Measurements from ENCODE around the gene CRACDL. TPM values are rescaled to one million over a fixed set of nuclear protein-coding genes. Genes with fewer than 3 reads are reported as not detected.

The CRACDL gene
- total RNA-seq, 2 experiments from 2014 or later = 0.36 to 1.5 TPM

GRCh38 chr2:98806236-98806697, 129.8 kb downstream of the CRACDL start:
- ChIA-PET POLR2A (interaction anchor here (1.0 to 1.9 kb wide), 3 partner anchors 16 to 76 kb away, joined by 3 to 6 read pairs (median 5); partner anchors contain the start of gene MGAT4A), CTCF (interaction anchor here (1.2 to 1.8 kb wide), 2 partner anchors 35 to 150 kb away, joined by 3 to 8 read pairs; no protein-coding TSS in a partner anchor)
- Mint-ChIP-seq H3K27me3 (no peaks in the 10 kb centered on the region), H3K4me3 (no peak overlapping the region), H3K4me1 (ENCODE audit: low read depth) (peaks cover 15% of the 10 kb centered on the region), H3K27ac (no peak overlapping the region), H3K9me3 (no peaks in the 10 kb centered on the region), H3K36me3 (ENCODE audit: low read depth) (no peaks in the 10 kb centered on the region)
- Histone ChIP-seq H3K27me3 (ENCODE audit: control insufficient read depth in 1 of 2, insufficient read depth in 2 of 2, low read length in 2 of 2) (no peaks in the 10 kb centered on the region), H3K4me3 (ENCODE audit: low read length) (no peak overlapping the region), H3K9me3 (ENCODE audit: control insufficient read depth in 1 of 2, insufficient read depth in 1 of 2, low read length in 2 of 2) (no peaks in the 10 kb centered on the region), H3K36me3 (ENCODE audit: insufficient read depth, low read length) (no peaks in the 10 kb centered on the region), H3K27ac (ENCODE audit: low read depth in 1 of 2, low read length in 2 of 2) (no peak overlapping the region), H3K4me1 (ENCODE audit: insufficient read depth, low read length) (peaks cover 17% of the 10 kb centered on the region)
- intact Hi-C loops (cut with DNase I, micrococcal nuclease) = no loop called here
- no peak for ATAC-seq (ENCODE audit: poor library complexity)
- no peak for DNase-seq
- TF ChIP-seq CTCF (IDR thresholded peaks at IDR 0.05) = no peak

GRCh38 chr2:98805412-98806171, 130.4 kb downstream of the CRACDL start:
- H3K27me3 Mint-ChIP-seq = no peaks in the 10 kb centered on the region
- DNase-seq = peak in 2 of 14 experiments; percentile 31 to 36
- H3K4me3 Mint-ChIP-seq = no peak overlapping the region
- Histone ChIP-seq H3K4me3 (ENCODE audit: low read length) (no peak overlapping the region), H3K27ac (ENCODE audit: low read depth in 1 of 2, low read length in 2 of 2) (no peak overlapping the region), H3K36me3 (ENCODE audit: insufficient read depth, low read length) (no peaks in the 10 kb centered on the region), H3K4me1 (ENCODE audit: insufficient read depth, low read length) (peaks cover 17% of the 10 kb centered on the region), H3K27me3 (ENCODE audit: control insufficient read depth in 1 of 2, insufficient read depth in 2 of 2, low read length in 2 of 2) (no peaks in the 10 kb centered on the region), H3K9me3 (ENCODE audit: control insufficient read depth in 1 of 2, insufficient read depth in 1 of 2, low read length in 2 of 2) (no peaks in the 10 kb centered on the region)
- ChIA-PET POLR2A (interaction anchor here (0.6 kb wide), 1 partner anchor 34 kb away, joined by 3 read pairs; no protein-coding TSS in a partner anchor), CTCF (interaction anchor here (1.1 kb wide), 1 partner anchor 237 kb away, joined by 4 read pairs; no protein-coding TSS in a partner anchor)
- H3K4me1 Mint-ChIP-seq (ENCODE audit: low read depth) = peaks cover 15% of the 10 kb centered on the region
- no peak overlapping the region for H3K27ac Mint-ChIP-seq
- intact Hi-C loops (cut with DNase I, micrococcal nuclease) = no loop called here
- no peak for TF ChIP-seq CTCF (IDR thresholded peaks at IDR 0.05)
- ATAC-seq (ENCODE audit: poor library complexity) = no peak
- H3K36me3 Mint-ChIP-seq (ENCODE audit: low read depth) = no peaks in the 10 kb centered on the region
- no peaks in the 10 kb centered on the region for H3K9me3 Mint-ChIP-seq

- Mint-ChIP-seq H3K27ac (no peak overlapping the region), H3K36me3 (ENCODE audit: low read depth) (no peaks in the 10 kb centered on the region), H3K4me1 (ENCODE audit: low read depth) (peaks cover 15% of the 10 kb centered on the region), H3K9me3 (no peaks in the 10 kb centered on the region), H3K27me3 (no peaks in the 10 kb centered on the region), H3K4me3 (no peak overlapping the region)
- DNase-seq (no peak), ATAC-seq (ENCODE audit: poor library complexity) (no peak)
- CTCF ChIA-PET = interaction anchor here (1.1 to 1.2 kb wide), 2 partner anchors 17 to 236 kb away, joined by 3 to 4 read pairs; no protein-coding TSS in a partner anchor
- peaks cover 17% of the 10 kb centered on the region for H3K4me1 ChIP-seq (ENCODE audit: insufficient read depth, low read length)
- H3K27me3 ChIP-seq (ENCODE audit: control insufficient read depth in 1 of 2, insufficient read depth in 2 of 2, low read length in 2 of 2) = no peaks in the 10 kb centered on the region
- POLR2A ChIA-PET = no interaction called here
- no peak overlapping the region for H3K27ac ChIP-seq (ENCODE audit: low read depth in 1 of 2, low read length in 2 of 2)
- no peaks in the 10 kb centered on the region for H3K36me3 ChIP-seq (ENCODE audit: insufficient read depth, low read length)
- H3K4me3 ChIP-seq (ENCODE audit: low read length) = no peak overlapping the region
- no peaks in the 10 kb centered on the region for H3K9me3 ChIP-seq (ENCODE audit: control insufficient read depth in 1 of 2, insufficient read depth in 1 of 2, low read length in 2 of 2)
- TF ChIP-seq CTCF (IDR thresholded peaks at IDR 0.05) = no peak
- intact Hi-C loops (cut with DNase I, micrococcal nuclease) = no loop called here
These were observed 131.3 kb downstream of the CRACDL start for GRCh38 chr2:98804736-98805135.

Measured in CD4-positive, alpha-beta T cell (primary cell).